NOMO-1 treated with DMSO at 0.1 percent for 48 hours (cell line): ENCODE results near the gene URB1.
"Not testable (repeated sequence)": the region's sequence is repeated elsewhere in the genome, so short reads cannot be mapped to it uniquely, and the experiment has no call there.

Source experiments
- DNase-seq: peaks from one replicate; lab custom pipeline; 2025; ENCODE audit not compliant: unreplicated experiment; lab: John Stamatoyannopoulos, UW

URB1 gene

DNA sequence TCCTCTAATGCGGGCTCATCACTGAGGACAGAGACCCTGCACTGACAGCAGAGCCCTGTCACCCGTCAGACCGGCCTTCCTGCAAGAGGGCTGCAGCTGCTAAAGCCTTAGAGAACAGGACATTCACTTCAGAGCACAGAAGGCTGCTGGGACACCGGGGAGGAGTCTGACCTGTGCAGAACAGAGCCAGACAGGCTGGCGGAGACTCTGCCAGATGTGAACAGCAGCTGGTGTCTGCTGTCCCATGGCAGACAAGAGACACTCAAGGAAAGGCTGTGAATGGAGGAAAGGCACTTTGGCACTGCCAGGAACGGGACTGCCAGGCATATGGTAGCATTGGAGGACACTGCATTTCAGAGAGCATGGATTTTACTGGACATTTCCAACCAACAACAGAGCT is 72.8 kb downstream of the URB1 start:
- no peak for DNase-seq

DNA sequence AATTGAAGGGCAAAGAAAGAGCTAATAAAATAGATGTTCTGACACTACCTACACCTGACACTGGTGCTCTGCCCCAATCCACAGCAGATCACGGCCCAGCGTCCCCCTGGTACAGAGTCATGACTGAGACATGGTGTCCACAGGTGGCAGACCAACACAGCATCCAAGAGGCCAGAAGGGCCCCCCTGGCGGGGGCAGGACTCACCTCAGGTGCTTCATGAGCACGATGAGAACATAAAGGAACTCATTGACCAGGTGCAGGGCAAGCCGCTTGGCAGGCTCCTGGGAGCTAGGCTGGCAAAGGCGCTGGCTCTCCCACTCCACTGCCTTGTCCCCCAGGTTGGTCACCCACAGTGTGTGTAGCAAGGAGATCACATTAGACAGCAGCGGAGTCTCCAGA is 73.8 kb downstream of the URB1 start:
- no peak for DNase-seq

DNA sequence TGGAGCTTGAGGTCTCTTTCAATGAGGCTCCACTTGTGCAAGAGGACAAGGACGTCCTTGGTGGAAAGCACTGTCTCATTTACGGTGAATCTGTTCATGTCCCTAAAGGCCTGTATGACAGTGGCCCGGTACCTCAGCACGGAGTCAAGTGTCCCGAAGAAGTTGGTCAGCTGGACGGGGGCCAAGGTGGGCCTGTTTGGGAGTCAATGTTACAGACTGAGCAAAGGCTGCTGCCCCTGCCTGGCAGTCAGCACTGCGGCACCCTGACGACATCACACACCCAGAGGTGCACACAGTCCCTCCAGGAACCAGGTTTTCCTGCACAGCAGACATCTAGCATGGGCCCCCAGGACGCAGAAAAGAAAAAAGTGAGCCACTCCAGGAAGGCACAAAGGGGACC is 75.1 kb downstream of the URB1 start:
- DNase-seq, result no peak

DNA sequence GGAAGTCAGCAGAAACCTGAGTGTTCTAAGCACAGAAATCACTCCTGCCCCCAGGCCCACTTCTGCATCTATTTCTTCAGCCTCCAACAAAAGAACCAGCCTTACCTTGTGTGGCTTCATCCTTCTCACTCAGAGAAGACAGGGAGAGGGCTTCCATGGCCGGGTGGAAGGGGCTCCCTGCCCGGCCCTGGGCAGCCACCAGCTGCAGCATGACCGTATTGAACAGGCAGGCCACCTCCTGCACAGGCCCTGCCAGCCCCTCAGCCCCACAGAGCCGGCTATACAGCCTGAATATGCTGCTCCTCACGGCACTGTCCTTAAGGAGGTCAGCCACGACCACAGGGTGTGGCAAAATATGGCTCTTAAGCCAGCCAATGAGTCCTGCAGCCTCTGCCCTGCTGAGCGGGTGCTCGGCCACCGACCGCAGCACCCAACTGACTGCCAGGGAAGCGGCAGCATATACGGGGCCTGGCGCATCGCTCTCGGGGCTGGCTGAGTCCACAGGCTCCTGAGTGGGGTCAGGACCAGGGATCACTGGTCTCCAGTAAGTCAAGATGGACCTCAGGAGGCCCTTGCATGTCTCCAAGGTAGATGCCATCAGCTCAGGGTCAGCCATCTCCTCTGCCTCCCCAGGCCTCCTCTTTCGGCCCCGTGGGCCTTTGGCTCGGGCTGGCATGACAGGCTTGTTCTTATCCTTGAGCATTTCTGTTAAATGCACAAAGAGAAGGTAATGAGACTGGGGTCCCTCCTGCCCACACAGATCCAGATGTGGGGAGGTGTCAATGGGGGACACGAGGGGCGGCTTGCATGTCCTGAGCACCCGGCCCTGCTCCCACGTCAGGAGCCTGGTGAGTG is 76.2 kb downstream of the URB1 start:
- no peak for DNase-seq

GRCh38 chr21:32315511-32316281 is 77.1 kb downstream of the URB1 start:
- no peak for DNase-seq

- no peak for DNase-seq
Observed at GRCh38 chr21:32314806-32315205, 78.0 kb downstream of the URB1 start.

- DNase-seq, result no peak
Observed at GRCh38 chr21:32312976-32313375, 79.8 kb downstream of the URB1 start.

GRCh38 chr21:32312326-32312725 is 80.5 kb downstream of the URB1 start:
- DNase-seq, result no peak

DNA sequence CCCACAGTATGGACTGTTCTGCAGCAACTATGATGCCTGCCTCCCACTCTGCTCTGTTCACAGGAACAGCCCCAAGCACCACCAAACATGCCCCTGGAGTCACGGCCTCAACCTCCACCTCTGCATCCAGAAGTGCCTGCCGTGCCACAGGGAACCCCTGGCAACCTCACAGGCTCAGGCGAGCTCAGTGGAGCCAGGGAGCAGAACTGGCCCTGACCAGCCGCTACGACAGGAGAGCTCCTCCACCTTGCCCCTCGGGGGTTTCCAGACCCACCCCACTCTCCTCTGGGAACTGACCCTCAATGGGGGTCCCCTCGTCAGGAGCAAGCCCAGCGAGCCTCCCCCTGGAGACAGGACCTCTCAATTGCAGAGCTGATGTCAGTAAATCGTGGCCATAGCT is 81.2 kb downstream of the URB1 start:
- DNase-seq, result no peak

DNA sequence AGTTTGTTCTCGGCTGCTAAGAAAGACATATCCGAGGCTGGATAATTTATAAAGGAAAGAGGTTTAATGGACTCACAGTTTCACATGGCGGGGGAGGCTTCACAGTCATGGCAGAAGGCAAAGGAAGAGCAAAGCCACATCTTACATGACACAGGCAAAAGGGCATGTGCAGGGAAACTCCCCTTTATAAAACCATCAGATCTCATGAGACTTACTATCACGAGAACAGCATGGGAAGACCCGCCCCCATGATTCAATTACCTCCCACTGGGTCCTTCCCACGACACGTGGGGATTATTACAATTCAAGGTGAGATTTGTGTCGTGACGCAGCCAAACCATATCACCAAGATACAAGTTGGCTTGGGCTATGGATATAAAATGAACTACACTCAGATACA is 81.8 kb downstream of the URB1 start:
- DNase-seq, result not testable (repeated sequence)

DNA sequence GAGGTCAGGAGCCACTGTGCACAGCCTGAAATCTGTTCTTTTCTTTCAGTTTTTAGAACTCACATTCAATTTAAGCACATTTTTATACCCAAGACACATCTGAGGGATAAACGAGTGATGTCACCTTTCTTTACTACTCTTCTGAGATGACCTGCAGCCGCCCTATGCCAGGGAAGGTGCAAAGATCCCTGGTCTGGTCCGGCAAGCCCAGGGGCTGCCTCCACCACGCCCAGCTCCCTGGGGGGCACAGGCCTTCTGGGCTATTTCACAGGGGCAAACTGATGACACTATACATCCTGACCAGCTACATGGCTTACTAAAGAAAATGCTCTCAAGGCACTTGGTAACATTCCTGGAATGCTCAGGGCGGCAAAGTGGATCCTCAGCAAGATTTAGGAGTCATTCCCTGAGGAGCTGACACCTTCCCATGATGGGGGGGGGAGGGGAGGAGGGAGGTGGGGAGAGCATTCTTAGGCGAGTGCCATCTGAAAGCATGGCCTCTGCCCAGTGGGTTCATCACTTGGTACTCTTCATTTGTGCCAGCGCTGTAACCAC is 82.8 kb downstream of the URB1 start:
- no peak for DNase-seq

DNA sequence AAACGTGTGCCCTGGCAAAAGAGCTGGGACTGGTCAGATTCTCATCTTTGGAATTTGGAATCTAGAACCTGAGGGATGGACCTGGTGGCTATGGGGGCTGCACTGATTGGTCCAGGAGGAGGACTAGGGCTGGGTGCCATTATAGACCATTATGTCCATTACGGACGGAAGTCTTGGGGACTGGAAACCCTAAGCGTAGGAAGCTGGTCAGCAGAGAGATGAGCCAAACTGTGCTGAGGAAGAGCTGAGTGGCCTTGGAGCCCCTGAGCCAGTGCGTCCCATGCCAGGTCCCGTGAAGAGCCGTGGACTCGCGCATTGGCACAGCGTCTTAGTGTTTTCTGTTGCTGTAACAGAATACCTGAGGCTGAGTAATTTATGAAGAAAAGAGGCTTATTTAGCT is 84.1 kb downstream of the URB1 start:
- DNase-seq, result no peak

- DNase-seq, result no peak
Observed at GRCh38 chr21:32307706-32308105, 85.1 kb downstream of the URB1 start.

DNA sequence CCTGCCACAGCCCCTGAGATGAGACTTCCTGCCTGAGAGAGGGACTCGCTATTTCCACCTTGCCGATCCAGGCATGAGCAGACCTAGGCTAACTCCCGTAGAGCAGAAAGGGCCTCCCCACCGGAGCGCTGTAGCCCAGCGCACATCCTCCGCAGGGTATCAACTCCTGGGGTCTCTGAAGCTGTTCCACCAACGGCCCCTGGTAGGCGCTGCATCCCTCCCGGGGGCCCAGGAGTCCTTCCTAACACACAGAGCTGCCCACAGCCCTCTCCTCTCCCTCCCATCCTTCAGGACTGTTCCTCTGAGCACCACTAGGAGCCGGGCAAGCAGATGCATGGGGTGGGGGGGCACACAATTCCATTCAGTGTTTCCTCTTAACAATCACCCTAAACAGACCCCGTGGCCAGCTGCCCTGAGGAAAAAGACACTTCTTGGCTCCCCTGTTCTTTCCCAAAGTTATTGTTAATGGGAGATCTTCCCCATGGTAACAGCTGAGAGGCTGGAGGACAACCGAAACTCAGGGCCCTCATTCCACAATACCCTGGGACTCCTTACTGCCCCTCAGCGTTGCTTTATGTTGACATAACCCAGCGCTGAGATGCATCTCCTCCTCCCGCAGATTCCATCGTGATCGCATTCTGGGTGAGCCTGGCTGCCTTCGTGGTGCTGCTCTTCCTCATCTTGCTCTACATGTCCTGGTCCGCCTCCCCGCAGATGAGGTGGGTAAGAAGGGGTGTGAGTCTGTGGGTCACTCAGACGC is 86.6 kb downstream of the URB1 start:
- DNase-seq, result no peak

- no peak for DNase-seq
Observed at GRCh38 chr21:32304998-32305397, 87.8 kb downstream of the URB1 start.

- no peak for DNase-seq
Observed at GRCh38 chr21:32303385-32303784, 89.4 kb downstream of the URB1 start.

DNA sequence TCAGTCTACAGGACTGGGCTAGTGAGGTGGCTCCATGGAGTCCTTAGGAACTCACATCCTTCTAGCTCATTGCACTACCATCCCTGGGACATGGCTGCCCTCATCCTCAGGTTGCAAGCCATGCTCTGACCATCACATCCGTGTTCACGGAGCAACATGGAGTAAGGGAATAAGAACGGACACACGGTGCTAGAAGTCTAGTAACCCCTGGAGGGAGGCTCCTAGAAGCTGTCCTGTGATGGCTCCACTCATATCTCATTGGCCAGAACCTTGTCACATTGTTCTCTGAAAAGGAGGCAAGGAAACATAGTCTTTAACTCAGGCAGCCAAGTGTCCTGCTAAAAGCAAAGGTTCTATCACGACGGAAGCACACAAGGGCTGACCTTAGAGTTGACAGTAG is 90.3 kb downstream of the URB1 start:
- DNase-seq, result no peak

DNA sequence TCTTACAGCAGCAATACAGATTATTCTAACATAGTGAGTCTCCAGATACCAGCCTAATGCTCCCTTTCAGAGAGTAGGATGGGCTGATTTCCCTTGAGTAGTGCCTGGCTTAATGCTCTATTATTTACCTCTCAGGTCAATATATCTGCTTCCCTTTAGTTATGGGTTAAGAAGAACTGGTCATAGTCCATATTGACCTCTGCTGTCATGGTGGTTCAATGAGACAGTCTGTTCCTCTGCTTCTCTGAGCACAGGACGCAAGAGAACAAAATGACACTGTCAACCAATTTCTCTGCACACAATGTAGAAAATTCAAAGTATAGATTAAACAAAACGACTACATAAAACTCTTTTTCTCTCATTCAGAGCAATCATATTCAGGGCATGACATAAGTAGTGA is 91.2 kb downstream of the URB1 start:
- DNase-seq, result no peak

- no peak for DNase-seq
Observed at GRCh38 chr21:32300117-32300681, 92.6 kb downstream of the URB1 start.

DNA sequence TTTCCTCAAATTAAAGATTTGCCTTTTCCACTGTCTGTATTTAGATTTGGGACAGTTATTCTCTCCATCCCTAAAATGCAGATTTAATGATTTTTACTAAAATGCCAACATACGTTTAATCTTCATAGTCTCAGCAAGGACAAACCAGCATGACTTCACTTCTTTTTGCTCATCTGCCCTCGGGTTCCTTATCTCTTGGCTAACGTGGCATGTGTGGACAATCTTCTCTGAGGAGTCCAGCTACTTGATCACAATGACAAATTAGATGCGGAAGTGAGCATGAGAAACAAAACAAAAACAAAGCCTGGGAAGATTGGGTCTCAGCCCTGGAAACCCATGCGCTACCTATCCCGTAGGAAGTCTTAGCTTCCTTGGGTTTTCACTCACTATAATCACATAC is 93.1 kb downstream of the URB1 start:
- DNase-seq, result no peak

GRCh38 chr21:32298658-32299081 is 94.1 kb downstream of the URB1 start, which contains the start of gene MRAP:
Gene MRAP (plus strand): TSS chr21:32298855. CDS start chr21:32298972, 117 bp downstream.
- DNase-seq, result no peak
